Measurements from ENCODE around the gene ADRM1.

DNA sequence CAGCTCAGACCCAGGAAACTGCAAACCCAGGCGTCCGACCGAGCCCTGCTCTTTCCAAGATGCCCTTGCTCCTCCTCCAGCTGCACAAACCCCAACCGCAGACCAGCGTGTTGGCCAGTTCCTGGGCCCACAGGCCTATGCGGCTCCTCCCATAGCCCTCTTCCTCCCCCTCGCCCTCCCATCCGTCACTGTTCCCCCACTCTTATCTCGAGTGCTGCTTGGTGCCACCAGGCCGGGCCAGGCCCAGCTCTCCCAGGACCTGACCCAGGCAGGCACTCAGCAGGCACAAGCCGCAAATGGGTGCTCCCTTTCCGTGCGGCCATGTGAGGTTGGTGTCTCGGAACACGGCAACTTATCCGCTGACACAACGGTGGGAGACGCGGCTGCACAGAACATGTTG is 28.6 kb downstream of the ADRM1 start:
- TF ChIP-seq, protein P1, sequence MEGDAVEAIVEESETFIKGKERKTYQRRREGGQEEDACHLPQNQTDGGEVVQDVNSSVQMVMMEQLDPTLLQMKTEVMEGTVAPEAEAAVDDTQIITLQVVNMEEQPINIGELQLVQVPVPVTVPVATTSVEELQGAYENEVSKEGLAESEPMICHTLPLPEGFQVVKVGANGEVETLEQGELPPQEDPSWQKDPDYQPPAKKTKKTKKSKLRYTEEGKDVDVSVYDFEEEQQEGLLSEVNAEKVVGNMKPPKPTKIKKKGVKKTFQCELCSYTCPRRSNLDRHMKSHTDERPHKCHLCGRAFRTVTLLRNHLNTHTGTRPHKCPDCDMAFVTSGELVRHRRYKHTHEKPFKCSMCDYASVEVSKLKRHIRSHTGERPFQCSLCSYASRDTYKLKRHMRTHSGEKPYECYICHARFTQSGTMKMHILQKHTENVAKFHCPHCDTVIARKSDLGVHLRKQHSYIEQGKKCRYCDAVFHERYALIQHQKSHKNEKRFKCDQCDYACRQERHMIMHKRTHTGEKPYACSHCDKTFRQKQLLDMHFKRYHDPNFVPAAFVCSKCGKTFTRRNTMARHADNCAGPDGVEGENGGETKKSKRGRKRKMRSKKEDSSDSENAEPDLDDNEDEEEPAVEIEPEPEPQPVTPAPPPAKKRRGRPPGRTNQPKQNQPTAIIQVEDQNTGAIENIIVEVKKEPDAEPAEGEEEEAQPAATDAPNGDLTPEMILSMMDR (IDR thresholded peaks at IDR 0.05) = no peak
- no peak for TF ChIP-seq POLR2A (IDR thresholded peaks at IDR 0.05)
